GM21381 (cell line): ENCODE data around the gene RFLNA.

Experiments used
- ATAC-seq: cut with Tn5 transposase; IDR thresholded peaks from one replicate; pipeline ENCODE4 v1.9.1; 2021; ENCODE audit warnings: mild to moderate bottlenecking, moderate library complexity; ENCODE audit not compliant: unreplicated experiment

RFLNA gene

DNA sequence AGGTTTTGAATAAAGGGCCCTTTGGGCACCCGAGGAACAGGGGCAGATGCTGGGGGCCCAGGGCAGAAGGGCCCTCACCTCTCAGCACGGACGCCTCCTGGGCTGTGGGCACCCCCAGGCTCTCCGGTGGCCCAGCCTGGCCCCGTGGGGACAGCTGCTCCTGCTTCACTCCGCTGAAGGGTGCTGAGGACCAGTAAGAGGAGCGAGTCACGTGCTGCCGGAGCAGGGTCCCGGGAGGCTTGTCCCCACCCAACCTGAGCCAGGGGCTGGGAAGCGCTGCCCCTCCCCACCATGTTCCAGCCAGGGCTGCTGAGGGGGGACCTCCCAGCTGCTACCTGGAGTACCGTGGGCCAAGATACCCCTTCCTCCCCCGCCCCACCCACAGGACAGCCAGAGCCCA is 59.5 kb downstream of the RFLNA start:
- no peak for ATAC-seq

DNA sequence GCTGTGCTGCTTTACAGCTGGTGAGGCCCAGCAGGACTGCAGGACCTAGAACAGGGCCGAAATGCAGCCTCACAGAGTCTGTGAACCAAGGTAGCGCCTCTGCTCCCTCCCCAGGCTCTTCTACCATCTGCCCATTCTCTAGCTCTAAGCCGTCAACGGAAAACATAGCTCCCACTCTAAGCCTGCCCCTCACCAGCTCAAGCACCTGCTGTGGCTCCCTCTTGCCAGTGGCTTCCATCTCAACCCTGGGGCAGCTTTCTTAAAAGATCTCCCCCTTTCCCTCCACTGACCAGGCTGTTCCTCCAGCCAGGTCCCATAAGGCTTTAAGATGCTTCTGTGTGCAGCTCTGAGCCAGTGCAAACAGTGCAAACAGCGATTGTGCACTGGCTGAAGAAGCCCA is 61.3 kb downstream of the RFLNA start:
- ATAC-seq: no peak

- no peak for ATAC-seq
Observed at GRCh38 chr12:124357616-124358015, 62.7 kb downstream of the RFLNA start.

DNA sequence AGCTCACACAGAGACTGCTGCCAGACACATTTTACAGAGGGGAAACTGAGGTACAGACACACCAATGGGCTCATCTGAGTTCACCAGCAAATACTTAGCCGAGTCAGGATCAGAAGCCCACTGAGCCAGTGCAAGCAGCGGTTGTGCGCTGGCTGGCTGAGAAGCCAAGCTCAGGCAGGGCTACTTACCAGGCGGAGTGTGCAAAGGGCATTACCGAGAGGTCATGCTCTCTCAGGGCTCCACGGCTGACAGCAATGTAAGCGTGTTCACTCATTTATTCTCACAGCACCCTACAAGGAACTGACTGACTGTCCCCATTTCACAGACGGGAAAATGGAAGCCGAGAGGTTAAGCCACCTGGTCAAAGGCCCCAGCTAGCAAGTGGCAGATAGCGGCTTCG is 63.7 kb downstream of the RFLNA start:
- ATAC-seq: no peak

GRCh38 chr12:124359671-124360581 is 65.0 kb downstream of the RFLNA start:
- ATAC-seq: no peak

DNA sequence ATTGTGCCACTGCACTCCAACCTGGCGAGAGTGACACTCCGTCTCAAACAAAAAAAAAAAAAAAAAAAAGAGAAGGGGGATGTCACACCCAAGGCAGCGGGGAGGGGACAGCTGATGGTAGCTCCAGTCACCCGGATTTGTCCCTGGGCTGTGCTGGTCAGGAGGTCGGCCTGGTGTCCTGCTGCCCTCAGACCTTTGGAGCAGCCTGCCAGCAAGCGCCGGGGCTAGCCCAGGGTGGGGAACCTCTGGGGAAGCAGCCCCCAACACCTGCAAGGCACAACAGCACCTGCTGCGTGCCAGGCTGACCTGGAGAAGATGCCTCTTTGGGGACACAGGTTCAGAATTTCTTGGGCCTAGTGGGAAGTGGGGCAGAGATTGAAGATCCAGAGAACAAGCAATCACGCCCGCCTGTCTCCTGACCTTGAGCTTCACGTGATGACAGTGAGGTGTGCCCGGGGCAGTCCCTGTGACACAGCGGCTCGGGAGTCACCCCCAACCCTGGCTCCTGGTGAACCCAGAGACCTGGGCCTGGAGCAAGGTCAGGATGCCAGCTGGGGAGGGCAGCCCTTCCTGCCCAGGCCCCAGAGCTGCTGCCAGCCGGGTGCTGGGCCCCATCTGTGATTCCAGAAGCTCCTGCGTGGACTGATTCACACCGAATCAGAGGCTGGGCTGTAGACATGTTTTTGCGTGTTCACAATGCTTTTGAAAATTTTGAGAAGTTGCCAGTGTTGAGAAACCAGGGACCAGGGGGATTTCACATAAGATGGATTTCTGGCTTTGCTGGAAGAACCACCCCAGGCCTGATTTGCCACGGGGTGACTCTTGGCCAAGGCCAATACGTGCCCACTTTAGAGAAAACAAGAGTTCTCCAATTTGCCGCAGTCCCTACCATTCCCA is 66.4 kb downstream of the RFLNA start:
- ATAC-seq: no peak

DNA sequence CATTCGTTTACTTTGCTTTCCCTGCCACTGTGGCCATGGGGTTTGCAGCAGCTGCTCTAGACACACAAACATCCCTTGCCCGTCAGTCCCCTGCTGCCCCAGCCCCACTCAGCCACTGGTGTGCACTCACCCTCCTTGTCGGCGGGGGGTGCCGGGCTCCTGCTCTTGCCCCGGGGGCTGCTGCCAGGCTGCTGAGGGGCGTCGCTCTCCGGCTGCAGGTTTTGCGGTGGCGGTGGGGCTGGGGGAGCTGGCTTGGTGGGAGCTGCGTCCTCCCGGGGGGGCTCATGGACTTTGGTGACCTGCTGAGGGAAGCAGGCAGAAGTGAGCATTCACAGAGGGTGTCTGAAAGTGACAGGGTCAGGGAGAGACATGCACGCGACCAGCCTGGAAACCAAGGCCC is 67.1 kb downstream of the RFLNA start:
- ATAC-seq: no peak

GRCh38 chr12:124363353-124363965 is 68.6 kb downstream of the RFLNA start:
- ATAC-seq: no peak

DNA sequence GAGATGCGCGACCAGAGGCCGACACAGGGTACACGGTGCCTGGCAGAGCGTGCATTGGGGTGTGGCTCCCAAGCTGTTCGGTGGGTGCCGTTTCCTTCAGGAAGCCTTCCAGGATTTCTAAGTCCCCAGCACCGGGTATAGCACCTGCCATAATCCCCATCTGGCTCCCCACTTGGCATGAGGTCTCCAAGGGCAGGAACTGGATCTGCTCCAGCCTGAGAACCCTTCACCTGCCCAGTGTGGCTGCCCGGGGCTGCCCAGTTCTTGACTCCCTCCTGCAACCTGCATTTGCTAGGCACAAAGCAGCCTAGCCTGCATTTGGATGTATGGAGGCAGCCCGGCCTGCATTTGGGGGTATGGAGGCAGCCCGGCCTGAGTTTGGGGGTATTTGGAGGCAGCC is 69.7 kb downstream of the RFLNA start:
- ATAC-seq: no peak
